Suprapubic skin (tissue), 4 donors: ENCODE results near the gene PAFAH2. TPM values are rescaled to one million over a fixed set of nuclear protein-coding genes. Genes with fewer than 3 reads are reported as not detected.

ENCODE experiments used
- DNase-seq, 2 donors: peaks; one replicate each; pipeline ENCODE4 v3.0.0-alpha.2; 2019; ENCODE audit warnings: low spot score in 2 of 2
- H3K27ac ChIP-seq: fragments of 200-600 bp; sonication (generic); one replicate; pipeline ENCODE4 v1.5.1; 2019
- H3K27me3 ChIP-seq: fragments of 200-600 bp; sonication (generic); one replicate; pipeline ENCODE4 v1.5.1; 2019
- H3K36me3 ChIP-seq: fragments of 200-600 bp; sonication (generic); one replicate; pipeline ENCODE4 v1.5.1; 2019
- H3K4me1 ChIP-seq: fragments of 200-600 bp; sonication (generic); one replicate; pipeline ENCODE4 v1.5.1; 2019
- H3K4me3 ChIP-seq: fragments of 200-600 bp; sonication (generic); one replicate; pipeline ENCODE4 v1.5.1; 2019; ENCODE audit warnings: mild to moderate bottlenecking
- H3K9me3 ChIP-seq: fragments of 200-600 bp; sonication (generic); one replicate; pipeline ENCODE4 v1.5.1; 2019
- EP300 ChIP-seq: sonication (generic); formaldehyde crosslinking; IDR thresholded peaks from one replicate; pipeline ENCODE4 v1.6.1; 2017; ENCODE audit warnings: antibody characterized with exemption
- POLR2A ChIP-seq, 2 donors: fragments of 450-650 bp; IDR thresholded peaks; one replicate each; pipeline ENCODE4 v1.6.1; 2017; ENCODE audit warnings: antibody characterized with exemption in 2 of 2, mild to moderate bottlenecking in 2 of 2, moderate library complexity in 2 of 2
- POLR2AphosphoS5 ChIP-seq, 3 donors: sonication (generic); formaldehyde crosslinking; IDR thresholded peaks; one replicate each; pipeline ENCODE4 v1.6.1; 2017; ENCODE audit warnings: antibody characterized with exemption in 3 of 3
- WGBS: methylation state at CpG from one replicate; pipeline ENCODE4 v1.1.5; 2018; 5-methylcytosine and 5-hydroxymethylcytosine counted together
- total RNA-seq, 4 donors: library from RNA; depleted of rRNA; stranded (reverse); fragments of >200 nt; gene quantifications; one replicate each; pipeline ENCODE4 v1.1.0, GENCODE V29; 2016
- TF ChIP-seq, protein P1 (sequence below), 2 donors: fragments of 200-600 bp in 1 of 2; fragments of 450-650 bp in 1 of 2; sonication (generic) in 1 of 2; IDR thresholded peaks; one replicate each; pipeline ENCODE4 v1.5.1; 2016 to 2019; ENCODE audit warnings: antibody characterized with exemption in 2 of 2, mild to moderate bottlenecking in 1 of 2, moderate library complexity in 1 of 2

Gene PAFAH2
- total RNA-seq, 4 donors from 2014 or later: 16.6 to 31.3 (median 20.0) TPM

DNA sequence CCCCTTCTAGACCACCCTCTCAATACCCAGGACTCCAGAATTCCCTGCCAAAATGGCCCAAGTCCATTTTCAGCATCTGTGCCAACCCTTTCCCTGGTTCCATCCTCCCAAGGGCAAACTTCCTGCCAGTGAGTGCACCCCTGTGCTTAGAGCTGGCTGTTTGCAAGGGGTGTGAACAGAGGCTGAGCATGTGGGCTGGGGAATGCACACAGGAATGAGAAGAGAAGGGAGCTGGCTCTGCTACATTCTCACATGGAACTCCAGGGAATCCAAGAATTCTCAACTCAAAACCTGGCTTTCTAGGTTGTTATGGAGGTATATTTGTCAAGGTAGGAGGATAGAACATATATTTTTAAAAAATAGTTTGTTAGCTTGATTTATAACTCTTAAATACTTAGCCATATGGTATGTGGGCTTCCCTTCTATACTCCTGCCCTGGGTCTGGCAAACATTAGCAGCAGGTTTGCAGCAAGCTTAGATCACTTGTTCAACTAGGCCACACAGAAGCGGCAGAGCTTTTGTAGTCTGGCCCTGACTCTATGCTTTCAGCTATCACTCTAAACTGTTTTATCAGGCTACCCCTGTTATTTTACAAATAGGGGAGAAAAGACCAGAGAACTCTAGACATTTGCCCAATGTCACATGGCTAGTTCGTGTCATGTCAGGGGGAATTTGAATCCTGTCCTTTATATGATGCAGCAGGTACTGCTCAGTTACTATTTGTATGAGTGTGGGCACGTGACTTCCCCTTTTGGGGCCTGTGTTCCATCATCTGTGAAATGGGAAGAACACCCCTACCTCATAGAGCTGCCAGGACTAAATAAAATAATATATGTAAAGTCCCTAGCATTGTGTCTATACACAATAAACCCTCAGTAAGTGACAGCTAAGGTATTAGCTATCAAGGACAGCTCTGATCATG is 83.5 kb downstream of the PAFAH2 start:
- Histone ChIP-seq H3K27ac (no peak overlapping the region), H3K4me3 (no peak overlapping the region), H3K4me1 (no peaks in the 10 kb centered on the region), H3K36me3 (no peaks in the 10 kb centered on the region), H3K9me3 (no peaks in the 10 kb centered on the region), H3K27me3 (no peaks in the 10 kb centered on the region)
- TF ChIP-seq EP300 (no peak), POLR2AphosphoS5 (IDR thresholded peaks at IDR 0.05) (no peak), POLR2A (IDR thresholded peaks at IDR 0.05) (no peak)
- TF ChIP-seq, protein P1, sequence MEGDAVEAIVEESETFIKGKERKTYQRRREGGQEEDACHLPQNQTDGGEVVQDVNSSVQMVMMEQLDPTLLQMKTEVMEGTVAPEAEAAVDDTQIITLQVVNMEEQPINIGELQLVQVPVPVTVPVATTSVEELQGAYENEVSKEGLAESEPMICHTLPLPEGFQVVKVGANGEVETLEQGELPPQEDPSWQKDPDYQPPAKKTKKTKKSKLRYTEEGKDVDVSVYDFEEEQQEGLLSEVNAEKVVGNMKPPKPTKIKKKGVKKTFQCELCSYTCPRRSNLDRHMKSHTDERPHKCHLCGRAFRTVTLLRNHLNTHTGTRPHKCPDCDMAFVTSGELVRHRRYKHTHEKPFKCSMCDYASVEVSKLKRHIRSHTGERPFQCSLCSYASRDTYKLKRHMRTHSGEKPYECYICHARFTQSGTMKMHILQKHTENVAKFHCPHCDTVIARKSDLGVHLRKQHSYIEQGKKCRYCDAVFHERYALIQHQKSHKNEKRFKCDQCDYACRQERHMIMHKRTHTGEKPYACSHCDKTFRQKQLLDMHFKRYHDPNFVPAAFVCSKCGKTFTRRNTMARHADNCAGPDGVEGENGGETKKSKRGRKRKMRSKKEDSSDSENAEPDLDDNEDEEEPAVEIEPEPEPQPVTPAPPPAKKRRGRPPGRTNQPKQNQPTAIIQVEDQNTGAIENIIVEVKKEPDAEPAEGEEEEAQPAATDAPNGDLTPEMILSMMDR (IDR thresholded peaks at IDR 0.05): no peak
- 92% methylated on average over 3 of the region's 3 CpGs for WGBS
- no peak for DNase-seq

DNA sequence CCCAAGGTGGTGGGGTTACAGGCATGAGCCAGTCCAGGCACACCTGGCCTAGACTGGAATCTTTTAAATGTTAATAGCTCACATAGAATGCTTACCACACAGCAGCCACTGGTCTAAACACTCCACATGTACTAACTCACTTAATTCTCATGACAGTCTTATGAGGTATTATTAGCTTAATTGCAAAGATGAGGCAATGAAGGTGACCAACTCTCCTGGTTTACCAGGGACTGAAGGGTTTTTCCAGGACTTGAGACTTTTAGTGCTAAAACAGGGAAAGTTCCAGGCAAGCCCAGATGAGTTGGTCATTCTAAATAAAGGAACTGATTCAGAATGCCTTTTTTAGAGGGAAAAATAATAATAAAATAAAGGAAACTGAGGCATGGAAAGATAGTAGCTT is 84.7 kb downstream of the PAFAH2 start:
- Histone ChIP-seq H3K9me3 (no peaks in the 10 kb centered on the region), H3K27ac (no peak overlapping the region), H3K4me1 (no peaks in the 10 kb centered on the region), H3K27me3 (no peaks in the 10 kb centered on the region), H3K4me3 (no peak overlapping the region), H3K36me3 (no peaks in the 10 kb centered on the region)
- no peak for DNase-seq
- TF ChIP-seq EP300 (no peak), POLR2AphosphoS5 (IDR thresholded peaks at IDR 0.05) (no peak), POLR2A (IDR thresholded peaks at IDR 0.05) (no peak)
- TF ChIP-seq, protein P1 (IDR thresholded peaks at IDR 0.05): no peak

DNA sequence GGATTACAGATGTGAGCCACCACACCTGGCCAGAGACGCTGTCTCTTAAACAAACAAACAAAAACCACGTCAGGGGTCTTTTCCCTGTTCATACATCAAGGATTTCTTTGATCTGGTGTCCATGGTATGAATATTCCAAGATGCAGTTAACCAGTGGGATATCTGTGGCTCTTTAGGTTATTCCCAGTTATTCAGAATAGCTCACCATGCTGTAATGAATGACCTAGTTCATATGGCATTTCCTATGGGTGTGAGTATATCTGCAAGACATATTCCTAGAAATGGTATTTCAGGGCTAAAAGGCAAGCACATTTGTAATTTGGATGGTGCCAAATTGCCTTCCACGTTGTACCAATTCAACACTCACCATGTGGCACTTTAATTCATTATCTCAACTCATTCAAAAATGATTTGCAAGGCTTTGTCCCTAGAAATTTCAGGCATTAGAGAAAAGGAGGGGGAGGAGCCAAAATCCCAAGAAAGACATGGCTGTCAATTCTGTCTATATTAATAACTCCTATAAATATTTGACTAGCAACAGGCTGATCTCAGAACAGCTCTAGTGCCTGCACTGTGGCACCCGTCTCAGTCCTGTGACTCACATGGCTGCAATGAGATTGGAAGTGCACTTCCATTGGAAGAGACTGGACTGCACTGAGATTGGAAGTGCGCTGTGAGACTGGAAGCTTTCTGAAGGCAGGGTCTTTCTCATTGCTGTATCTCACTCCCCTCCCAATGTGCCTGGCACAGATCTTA is 85.6 kb downstream of the PAFAH2 start:
- TF ChIP-seq, protein P1 (IDR thresholded peaks at IDR 0.05): no peak
- no peak for TF ChIP-seq POLR2AphosphoS5 (IDR thresholded peaks at IDR 0.05)
- no peak for TF ChIP-seq POLR2A (IDR thresholded peaks at IDR 0.05)
- no peak for TF ChIP-seq EP300
- Histone ChIP-seq H3K36me3 (no peaks in the 10 kb centered on the region), H3K4me3 (no peak overlapping the region), H3K27ac (no peak overlapping the region), H3K4me1 (no peaks in the 10 kb centered on the region), H3K27me3 (no peaks in the 10 kb centered on the region), H3K9me3 (no peaks in the 10 kb centered on the region)
- WGBS: 83% methylated on average over 5 of the region's 5 CpGs
- DNase-seq: no peak

DNA sequence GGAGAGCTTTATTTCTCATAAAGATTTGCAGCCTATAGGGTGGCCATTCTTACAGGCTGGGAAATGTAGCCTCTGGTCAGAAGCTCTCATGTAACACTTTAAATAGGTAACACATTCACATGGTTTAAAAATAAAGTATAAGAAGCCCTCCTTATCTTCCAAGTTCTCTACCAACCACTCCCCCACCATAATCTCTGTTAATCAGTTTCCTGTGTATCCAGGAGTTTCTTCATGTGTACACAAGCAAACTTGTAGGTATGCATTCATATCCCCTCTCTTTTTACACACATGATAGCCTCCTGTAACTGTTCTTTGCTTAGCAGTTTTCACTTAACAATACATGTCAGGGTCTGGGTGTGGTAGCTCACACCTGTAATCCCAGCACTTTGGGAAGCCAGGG is 86.7 kb downstream of the PAFAH2 start:
- peaks cover 8% of the 10 kb centered on the region for H3K4me1 ChIP-seq
- no peak overlapping the region for H3K27ac ChIP-seq
- TF ChIP-seq, protein P1 (IDR thresholded peaks at IDR 0.05): no peak
- TF ChIP-seq POLR2AphosphoS5 (IDR thresholded peaks at IDR 0.05) (no peak), EP300 (no peak), POLR2A (IDR thresholded peaks at IDR 0.05) (no peak)
- H3K4me3 ChIP-seq: no peak overlapping the region
- DNase-seq: no peak
- H3K9me3 ChIP-seq: no peaks in the 10 kb centered on the region
- no peaks in the 10 kb centered on the region for H3K27me3 ChIP-seq
- H3K36me3 ChIP-seq: no peaks in the 10 kb centered on the region

Other genes starting within 250 kb of the PAFAH2 start
- gene SELENON, start 197.9 kb downstream of the PAFAH2 start, total RNA-seq: 10 to 100 TPM; 21.9 to 39.3 (median 26.9) TPM
- 10 to 100 TPM; 35.2 to 79.3 (median 48.1) TPM for gene MTFR1L, start 178.1 kb downstream of the PAFAH2 start, total RNA-seq
- under 1 TPM in 3 of 4 donors, not detected in 1; 0.26 to 0.89 (median 0.49) TPM for gene AUNIP, start 138.6 kb downstream of the PAFAH2 start, total RNA-seq
- 10 to 100 TPM; 14.3 to 20.9 (median 16.6) TPM for gene PAQR7, start 122.4 kb downstream of the PAFAH2 start, total RNA-seq
- gene STMN1, start 91.6 kb downstream of the PAFAH2 start, total RNA-seq: 10 to 100 TPM; 21.8 to 33.6 (median 28.1) TPM
- gene EXTL1, start 23.7 kb upstream of the PAFAH2 start, total RNA-seq: 1 to 10 TPM; 1.6 to 9.5 (median 4.2) TPM
- gene SLC30A2, start 48.1 kb upstream of the PAFAH2 start, total RNA-seq: 1 to 10 TPM in 2 of 4 donors, under 1 TPM in 2; 0.15 to 2.0 (median 1.1) TPM
- 1 to 10 TPM in 3 of 4 donors, under 1 TPM in 1; 0.42 to 2.4 (median 1.5) TPM for gene TRIM63, start 69.6 kb upstream of the PAFAH2 start, total RNA-seq
- gene PDIK1L, start 113.8 kb upstream of the PAFAH2 start, total RNA-seq: 10 to 100 TPM in 2 of 4 donors, 1 to 10 TPM in 2; 9.1 to 14.1 (median 10.0) TPM
- 1 to 10 TPM; 2.4 to 3.6 (median 2.7) TPM for gene FAM110D, start 161.0 kb upstream of the PAFAH2 start, total RNA-seq
- not detected for gene C1orf232, start 170.9 kb upstream of the PAFAH2 start, total RNA-seq
- gene ZNF593, start 171.8 kb upstream of the PAFAH2 start, total RNA-seq: 10 to 100 TPM; 15.3 to 53.4 (median 28.3) TPM
- not detected for gene ZNF593OS, start 173.8 kb upstream of the PAFAH2 start, total RNA-seq
- 10 to 100 TPM; 45.6 to 91.2 (median 53.7) TPM for gene CNKSR1, start 179.4 kb upstream of the PAFAH2 start, total RNA-seq
- gene CATSPER4, start 192.5 kb upstream of the PAFAH2 start, total RNA-seq: not detected
- 10 to 100 TPM; 18.2 to 27.8 (median 18.7) TPM for gene CEP85, start 236.1 kb upstream of the PAFAH2 start, total RNA-seq